RCC 7860 (cell line): ENCODE results near the gene ACTN4.
"Not testable (repeated sequence)": the region's sequence is repeated elsewhere in the genome, so short reads cannot be mapped to it uniquely, and the experiment has no call there.

Source experiments
- DNase-seq: peaks from one replicate; pipeline ENCODE4 v3.0.0-alpha.2; 2015; ENCODE audit warnings: low spot score
- FAIRE-seq: peaks from 2 replicates; lab custom pipeline; 2012; peaks lifted over from hg19 to GRCh38; lab: Jason Lieb, UNC

The ACTN4 gene

GRCh38 chr19:38734426-38735256 is 87.2 kb downstream of the ACTN4 start:
- DNase-seq: peak; percentile 44

GRCh38 chr19:38735257-38735686 is 87.8 kb downstream of the ACTN4 start:
- FAIRE-seq (no peak), DNase-seq (no peak)

More at GRCh38 chr19:38734426-38735256, 87.2 kb downstream of the ACTN4 start:
- FAIRE-seq: no peak

DNA sequence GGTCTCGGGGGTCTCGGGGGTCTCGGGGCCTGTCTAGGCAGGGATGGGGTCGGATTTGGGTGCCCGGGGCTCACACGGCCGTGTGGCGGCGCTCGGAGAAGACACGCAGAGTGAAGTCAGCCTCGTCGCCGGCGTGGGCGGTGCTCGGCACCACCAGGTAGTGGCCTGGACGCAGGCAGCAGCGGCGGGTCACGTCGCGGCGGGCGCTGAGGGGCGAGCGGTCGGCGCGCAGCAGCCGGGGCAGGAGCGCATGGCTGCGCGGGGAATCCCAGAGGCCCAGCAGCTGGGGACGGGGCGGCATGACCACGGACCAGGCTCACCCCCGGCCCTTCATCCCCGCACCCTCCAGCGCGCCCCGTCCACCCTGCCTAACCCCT is 88.6 kb downstream of the ACTN4 start:
- FAIRE-seq: no peak
- DNase-seq: no peak

DNA sequence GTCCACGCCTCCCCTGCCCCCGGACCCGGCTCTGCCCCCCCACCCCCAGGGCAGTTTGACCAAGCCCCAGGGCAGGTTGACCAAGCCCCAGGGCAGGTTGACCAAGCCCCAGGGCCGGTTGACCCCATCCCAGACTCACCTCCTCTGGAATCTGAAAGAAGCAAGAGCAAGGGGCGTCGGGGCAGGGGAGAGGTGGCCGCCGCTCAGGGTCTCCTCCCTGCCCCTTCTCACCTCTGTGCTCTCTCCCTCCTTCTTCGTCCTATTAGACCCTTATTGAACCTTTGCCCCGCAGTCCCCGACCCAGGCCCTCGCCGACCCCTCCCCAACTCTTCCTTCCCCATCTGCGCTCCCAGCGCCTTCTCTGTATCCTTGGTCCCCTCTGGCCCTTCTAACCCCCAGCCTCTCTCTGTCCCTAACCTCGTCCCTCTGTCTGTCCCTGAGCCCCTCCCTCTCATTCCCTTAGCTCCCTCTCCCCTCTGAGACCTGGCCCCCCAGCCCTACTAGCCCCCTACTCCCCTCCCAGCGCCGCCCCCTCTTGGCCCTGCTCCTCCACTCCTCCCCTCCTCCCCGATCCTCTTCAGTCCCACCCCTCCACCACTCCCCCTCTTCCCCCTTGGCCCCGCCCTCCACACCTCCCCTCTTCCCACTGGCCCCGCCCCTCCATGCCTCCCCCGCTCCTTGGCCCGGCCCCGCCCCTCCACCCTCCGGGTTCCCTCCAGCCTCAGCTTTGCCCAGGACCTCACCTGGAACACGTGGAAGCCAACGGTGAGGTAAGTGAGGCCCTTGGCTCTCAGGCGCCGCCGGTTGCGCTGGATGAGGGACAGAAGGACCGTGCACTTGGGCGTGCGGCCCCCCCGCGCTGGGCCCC is 89.2 kb downstream of the ACTN4 start:
- FAIRE-seq: no peak
- no peak for DNase-seq

- FAIRE-seq: no peak
- no peak for DNase-seq
Measured at GRCh38 chr19:38737281-38737865, 89.9 kb downstream of the ACTN4 start.

GRCh38 chr19:38737921-38738737 is 90.7 kb downstream of the ACTN4 start:
- FAIRE-seq (no peak), DNase-seq (no peak)

GRCh38 chr19:38739440-38740256 is 92.2 kb downstream of the ACTN4 start:
- FAIRE-seq (no peak), DNase-seq (no peak)

- DNase-seq (no peak), FAIRE-seq (no peak)
Measured at GRCh38 chr19:38740257-38740592, 92.8 kb downstream of the ACTN4 start.

DNA sequence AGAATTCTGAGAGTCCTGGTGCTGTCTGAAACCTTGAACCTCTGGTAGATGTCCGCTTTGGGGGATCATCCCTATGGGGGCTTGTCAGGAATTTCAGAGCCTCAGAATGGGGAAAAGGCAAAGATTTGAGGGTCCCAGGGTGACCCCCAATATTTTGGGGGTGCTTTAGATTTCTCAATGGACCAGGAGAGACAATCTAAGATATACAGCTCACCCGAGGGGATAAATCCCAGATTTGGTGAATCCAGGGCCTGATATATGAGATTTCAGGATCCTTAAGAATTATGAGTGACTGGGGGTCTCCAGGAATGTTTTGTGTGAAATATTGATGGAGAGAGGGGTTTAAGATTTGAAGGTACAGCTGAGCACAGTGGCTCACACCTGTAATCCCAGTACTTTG is 93.5 kb downstream of the ACTN4 start:
- DNase-seq (no peak), FAIRE-seq (no peak)

GRCh38 chr19:38741670-38742069 is 94.2 kb downstream of the ACTN4 start:
- DNase-seq: no peak
- FAIRE-seq: no peak

DNA sequence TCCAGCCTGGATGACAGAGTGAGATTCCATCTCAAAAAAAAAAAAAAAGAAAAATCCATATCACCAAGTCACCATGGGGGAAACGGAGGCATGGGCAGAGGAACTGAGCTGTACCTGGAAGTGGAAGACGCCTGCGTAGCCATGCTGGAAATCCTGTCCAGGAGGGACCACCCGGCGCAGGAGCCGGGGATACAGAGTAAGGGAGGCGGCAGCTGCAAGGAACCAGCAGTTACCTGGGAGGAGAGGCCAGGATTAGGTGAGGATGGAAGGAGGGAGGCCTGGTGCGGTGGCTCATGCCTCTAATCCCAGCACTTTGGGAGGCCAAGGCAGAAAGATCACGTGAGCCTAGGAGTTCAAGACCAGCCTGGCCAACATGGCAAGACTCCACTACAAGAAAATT is 94.8 kb downstream of the ACTN4 start:
- no peak for DNase-seq
- no peak for FAIRE-seq

GRCh38 chr19:38742906-38743305 is 95.5 kb downstream of the ACTN4 start:
- DNase-seq (no peak), FAIRE-seq (no peak)

DNA sequence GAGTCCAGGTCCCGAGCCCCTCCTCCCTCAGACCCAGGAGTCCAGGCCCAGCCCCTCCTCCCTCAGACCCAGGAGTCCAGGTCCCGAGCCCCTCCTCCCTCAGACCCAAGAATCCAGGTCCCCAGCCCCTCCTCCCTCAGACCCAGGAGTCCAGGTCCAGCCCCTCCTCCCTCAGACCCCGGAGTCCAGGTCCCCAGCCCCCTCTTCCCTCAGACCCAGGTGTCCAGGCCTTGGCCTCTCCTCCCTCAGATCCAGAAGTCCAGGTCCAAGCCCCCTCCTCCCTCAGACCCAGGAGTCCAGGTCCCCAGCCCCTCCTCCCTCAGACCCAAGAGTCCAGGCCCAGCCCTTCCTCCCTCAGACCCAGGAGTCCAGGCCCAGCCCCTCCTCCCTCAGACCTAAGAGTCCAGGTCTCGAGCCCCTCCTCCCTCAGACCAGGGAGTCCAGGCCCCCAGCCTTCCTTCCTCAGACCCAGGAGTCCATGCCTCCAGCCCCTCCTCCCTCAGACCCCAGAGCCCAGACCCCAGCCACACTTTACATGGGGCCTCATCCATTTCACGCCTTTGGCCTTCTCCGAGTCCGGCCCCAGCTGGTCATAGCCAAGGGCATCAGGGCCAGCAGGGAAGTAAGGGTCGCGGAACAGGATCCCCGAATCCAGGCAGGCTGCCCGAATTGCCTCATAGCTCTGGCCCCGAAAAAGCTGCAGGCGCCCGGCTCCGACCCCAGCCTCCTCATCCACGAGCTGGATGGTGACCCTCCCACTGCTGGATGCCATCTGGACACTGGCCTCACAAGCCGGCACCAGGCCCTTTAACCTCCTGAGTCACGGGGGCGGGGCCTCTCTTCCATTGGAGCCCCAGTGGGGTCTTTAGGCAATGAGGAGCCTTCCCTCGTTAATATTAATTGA is 96.2 kb downstream of the ACTN4 start:
- FAIRE-seq (no peak), DNase-seq (no peak)

GRCh38 chr19:38744298-38744681 is 96.8 kb downstream of the ACTN4 start, which contains the start of gene CAPN12:
CAPN12 (minus strand) TSS chr19:38744474; CDS start chr19:38744165, 309 bp downstream.
- DNase-seq (no peak), FAIRE-seq (no peak)

DNA sequence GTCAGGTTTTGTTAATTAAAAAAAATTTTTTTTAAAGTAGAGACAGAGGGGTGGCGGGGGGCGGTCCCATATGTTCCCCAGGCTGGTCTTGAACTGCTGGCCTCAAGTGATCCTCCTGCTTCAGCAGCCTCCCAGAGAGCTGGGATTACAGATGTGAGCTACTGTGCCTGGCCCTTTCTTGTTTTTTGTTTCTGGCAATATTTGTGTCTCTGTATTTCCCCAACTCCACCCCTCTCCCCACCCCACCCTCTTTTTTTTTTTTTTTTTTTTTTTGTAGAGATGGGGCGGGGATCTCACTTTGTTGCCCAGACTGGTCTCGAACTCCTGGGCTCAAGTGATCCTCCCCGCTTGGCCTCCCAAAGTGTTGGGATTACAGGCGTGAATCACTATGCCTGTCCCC is 97.4 kb downstream of the ACTN4 start:
- no peak for FAIRE-seq

DNA sequence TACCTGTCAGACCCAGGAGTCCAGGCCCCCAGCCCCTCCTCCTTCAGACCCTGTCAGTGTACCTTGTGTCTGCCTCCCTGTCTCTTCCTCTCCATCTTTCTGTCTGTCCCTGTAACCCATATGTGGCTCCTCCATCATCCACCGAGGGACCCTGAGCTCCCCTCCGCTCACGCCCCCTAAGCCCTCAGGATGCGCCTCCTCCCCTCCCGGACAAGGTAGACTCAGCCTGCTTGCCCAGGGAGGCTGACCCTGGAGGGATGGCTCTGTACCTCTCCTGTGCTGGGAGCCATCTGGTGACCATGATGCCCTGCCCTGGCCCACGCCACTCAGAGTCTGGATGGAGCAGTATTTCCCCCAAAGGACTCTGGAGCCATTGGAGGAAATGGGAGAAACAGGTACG is 97.9 kb downstream of the ACTN4 start:
- FAIRE-seq (no peak), DNase-seq (no peak)

More for the DNA sequence above, 97.4 kb downstream of the ACTN4 start:
- no peak for DNase-seq

GRCh38 chr19:38753783-38754182 is 106.3 kb downstream of the ACTN4 start:
- FAIRE-seq, DNase-seq: not testable (repeated sequence)

GRCh38 chr19:38754196-38754595 is 106.7 kb downstream of the ACTN4 start:
- not testable (repeated sequence) for DNase-seq, FAIRE-seq

- FAIRE-seq: peak; percentile 85
- peak; percentile 63 for DNase-seq
Measured at GRCh38 chr19:38759590-38760003, 112.1 kb downstream of the ACTN4 start.
